ENCODE results near the gene IFT80. TPM values are rescaled to one million over a fixed set of nuclear protein-coding genes. Genes with fewer than 3 reads are reported as not detected.

The IFT80 gene
- total and polyA plus RNA-seq, 2 donors (not counting 1 experiment from before 2014, with no cell fraction given): 38.4 to 75.0 TPM

DNA sequence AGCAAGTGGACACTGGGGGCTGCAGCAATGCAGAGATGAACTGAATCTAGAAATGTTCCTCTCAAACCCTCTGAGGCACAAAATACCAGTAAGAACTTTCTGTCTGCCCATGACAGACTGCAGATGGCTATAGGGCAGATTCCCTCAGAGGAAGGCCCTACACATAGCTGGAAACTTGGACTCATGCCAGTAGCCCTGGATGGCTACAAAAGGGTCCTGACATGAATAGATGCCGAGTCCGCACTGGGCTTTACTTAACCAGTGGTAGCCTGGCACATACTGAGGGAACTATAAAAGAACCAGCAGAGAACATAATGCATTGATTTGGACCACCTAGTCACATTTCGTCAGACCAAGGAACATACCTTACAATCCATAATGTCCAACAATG lies 107.1 kb downstream of the IFT80 start:
- Histone ChIP-seq H3K36me3 (ENCODE audit: control insufficient read depth, insufficient read depth, low read length) (no peaks in the 10 kb centered on the region), H3K4me1 (ENCODE audit: control insufficient read depth, extremely low read depth, insufficient read depth, low read length) (no peaks in the 10 kb centered on the region), H2AFZ (ENCODE audit: low read length) (no peak overlapping the region), H3K79me2 (ENCODE audit: control insufficient read depth, insufficient read depth, low read length) (no peaks in the 10 kb centered on the region), H3K4me2 (ENCODE audit: extremely low read depth, insufficient read depth, low read length) (no peak overlapping the region), H3K9ac (ENCODE audit: insufficient read depth, low read length) (no peak overlapping the region), H3K4me3 (replicated peaks in 1 of 4; ENCODE audit: control extremely low read depth in 1 of 4, insufficient read depth in 1 of 4, low read depth in 3 of 4, low read length in 4 of 4) (no peak overlapping the region), H3K27ac (ENCODE audit: insufficient read depth, low read length) (no peak overlapping the region), H4K20me1 (ENCODE audit: control insufficient read depth, extremely low read depth, insufficient read depth, low read length) (no peaks in the 10 kb centered on the region), H3K27me3 (ENCODE audit: control insufficient read depth, insufficient read depth, low read length) (no peaks in the 10 kb centered on the region), H3K9me3 (ENCODE audit: control insufficient read depth, insufficient read depth, low read depth, low read length) (no peaks in the 10 kb centered on the region)
- TF ChIP-seq EZH2 (IDR thresholded peaks at IDR 0.05; ENCODE audit: low read length, missing control alignments): no peak
- TF ChIP-seq, protein P1, sequence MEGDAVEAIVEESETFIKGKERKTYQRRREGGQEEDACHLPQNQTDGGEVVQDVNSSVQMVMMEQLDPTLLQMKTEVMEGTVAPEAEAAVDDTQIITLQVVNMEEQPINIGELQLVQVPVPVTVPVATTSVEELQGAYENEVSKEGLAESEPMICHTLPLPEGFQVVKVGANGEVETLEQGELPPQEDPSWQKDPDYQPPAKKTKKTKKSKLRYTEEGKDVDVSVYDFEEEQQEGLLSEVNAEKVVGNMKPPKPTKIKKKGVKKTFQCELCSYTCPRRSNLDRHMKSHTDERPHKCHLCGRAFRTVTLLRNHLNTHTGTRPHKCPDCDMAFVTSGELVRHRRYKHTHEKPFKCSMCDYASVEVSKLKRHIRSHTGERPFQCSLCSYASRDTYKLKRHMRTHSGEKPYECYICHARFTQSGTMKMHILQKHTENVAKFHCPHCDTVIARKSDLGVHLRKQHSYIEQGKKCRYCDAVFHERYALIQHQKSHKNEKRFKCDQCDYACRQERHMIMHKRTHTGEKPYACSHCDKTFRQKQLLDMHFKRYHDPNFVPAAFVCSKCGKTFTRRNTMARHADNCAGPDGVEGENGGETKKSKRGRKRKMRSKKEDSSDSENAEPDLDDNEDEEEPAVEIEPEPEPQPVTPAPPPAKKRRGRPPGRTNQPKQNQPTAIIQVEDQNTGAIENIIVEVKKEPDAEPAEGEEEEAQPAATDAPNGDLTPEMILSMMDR (conservative IDR thresholded peaks at IDR 0.05 in 1 of 2, IDR thresholded peaks at IDR 0.05 in 1 of 2; ENCODE audit: low read depth in 1 of 2, low read length in 2 of 2): no peak
- DNase-seq (ENCODE audit: low read depth in 2 of 2): no peak

DNA sequence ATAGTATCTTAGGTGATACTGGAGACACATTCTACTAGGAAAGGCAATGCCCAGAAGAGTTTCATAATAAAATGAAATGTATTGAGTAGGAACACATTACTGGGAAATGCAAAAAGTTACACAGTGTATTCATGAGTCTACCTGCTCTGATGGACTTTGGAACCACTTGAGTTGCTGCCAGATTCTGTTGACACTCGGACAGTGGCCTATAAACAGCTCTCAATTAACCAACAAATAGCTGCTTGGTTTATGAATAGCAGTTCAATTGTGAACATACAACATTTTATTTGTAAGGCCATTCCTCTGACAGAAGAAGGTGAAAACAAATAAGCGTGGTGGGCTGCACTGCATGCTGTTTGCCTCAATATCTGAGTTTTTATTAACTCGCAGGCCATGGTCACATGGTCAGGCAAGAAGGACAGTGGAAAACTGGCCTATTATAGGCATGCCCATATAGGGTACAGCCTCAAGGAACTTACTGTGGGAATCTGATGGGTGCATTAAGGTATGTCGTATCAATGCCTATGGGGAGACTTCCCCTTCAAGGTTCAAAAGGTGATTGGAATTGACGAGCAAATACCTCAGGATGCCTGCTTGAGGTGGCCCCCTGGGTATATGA lies 107.6 kb downstream of the IFT80 start:
- H2AFZ ChIP-seq (ENCODE audit: low read length): no peak overlapping the region
- H4K20me1 ChIP-seq (ENCODE audit: control insufficient read depth, extremely low read depth, insufficient read depth, low read length): no peaks in the 10 kb centered on the region
- no peak overlapping the region for H3K27ac ChIP-seq (ENCODE audit: insufficient read depth, low read length)
- no peaks in the 10 kb centered on the region for H3K4me1 ChIP-seq (ENCODE audit: control insufficient read depth, extremely low read depth, insufficient read depth, low read length)
- no peaks in the 10 kb centered on the region for H3K79me2 ChIP-seq (ENCODE audit: control insufficient read depth, insufficient read depth, low read length)
- no peak for DNase-seq (ENCODE audit: low read depth in 2 of 2)
- H3K36me3 ChIP-seq (ENCODE audit: control insufficient read depth, insufficient read depth, low read length): no peaks in the 10 kb centered on the region
- no peak overlapping the region for H3K4me2 ChIP-seq (ENCODE audit: extremely low read depth, insufficient read depth, low read length)
- no peak overlapping the region for H3K9ac ChIP-seq (ENCODE audit: insufficient read depth, low read length)
- no peaks in the 10 kb centered on the region for H3K27me3 ChIP-seq (ENCODE audit: control insufficient read depth, insufficient read depth, low read length)
- H3K9me3 ChIP-seq (ENCODE audit: control insufficient read depth, insufficient read depth, low read depth, low read length): no peaks in the 10 kb centered on the region
- H3K4me3 ChIP-seq (replicated peaks in 1 of 4; ENCODE audit: control extremely low read depth in 1 of 4, insufficient read depth in 1 of 4, low read depth in 3 of 4, low read length in 4 of 4): no peak overlapping the region
- TF ChIP-seq EZH2 (IDR thresholded peaks at IDR 0.05; ENCODE audit: low read length, missing control alignments): no peak
- TF ChIP-seq, protein P1 (conservative IDR thresholded peaks at IDR 0.05 in 1 of 2, IDR thresholded peaks at IDR 0.05 in 1 of 2; ENCODE audit: low read depth in 1 of 2, low read length in 2 of 2): no peak

DNA sequence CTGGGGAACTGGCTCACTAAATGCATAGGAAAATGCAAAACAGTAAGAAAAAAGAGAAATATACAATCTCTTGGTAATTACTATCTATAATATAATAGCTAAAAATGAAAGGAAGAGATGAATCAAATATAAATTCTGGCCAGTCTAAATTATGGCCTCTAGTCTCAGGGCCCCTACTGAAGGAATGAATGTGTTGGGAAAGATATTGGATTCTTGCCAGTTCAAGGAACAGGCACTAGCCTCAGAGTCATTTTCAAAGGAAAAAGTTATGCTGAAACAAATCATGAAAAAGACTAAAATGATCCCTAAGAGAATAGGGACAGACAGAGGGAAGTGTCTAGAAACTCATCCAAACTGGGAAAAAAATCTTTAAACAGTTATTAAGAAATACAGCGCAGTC lies 111.4 kb downstream of the IFT80 start:
- no peak for TF ChIP-seq EZH2 (IDR thresholded peaks at IDR 0.05; ENCODE audit: low read length, missing control alignments)
- TF ChIP-seq, protein P1 (conservative IDR thresholded peaks at IDR 0.05 in 1 of 2, IDR thresholded peaks at IDR 0.05 in 1 of 2; ENCODE audit: low read depth in 1 of 2, low read length in 2 of 2): no peak
- DNase-seq (ENCODE audit: low read depth in 2 of 2): peak in 1 of 2 donors; percentile 19
- Histone ChIP-seq H3K4me3 (replicated peaks in 1 of 4; ENCODE audit: control extremely low read depth in 1 of 4, insufficient read depth in 1 of 4, low read depth in 3 of 4, low read length in 4 of 4) (no peak overlapping the region), H3K9me3 (ENCODE audit: control insufficient read depth, insufficient read depth, low read depth, low read length) (no peaks in the 10 kb centered on the region), H4K20me1 (ENCODE audit: control insufficient read depth, extremely low read depth, insufficient read depth, low read length) (no peaks in the 10 kb centered on the region), H3K79me2 (ENCODE audit: control insufficient read depth, insufficient read depth, low read length) (no peaks in the 10 kb centered on the region), H3K4me1 (ENCODE audit: control insufficient read depth, extremely low read depth, insufficient read depth, low read length) (no peaks in the 10 kb centered on the region), H3K27me3 (ENCODE audit: control insufficient read depth, insufficient read depth, low read length) (no peaks in the 10 kb centered on the region), H3K4me2 (ENCODE audit: extremely low read depth, insufficient read depth, low read length) (no peak overlapping the region), H3K36me3 (ENCODE audit: control insufficient read depth, insufficient read depth, low read length) (no peaks in the 10 kb centered on the region), H3K27ac (ENCODE audit: insufficient read depth, low read length) (no peak overlapping the region), H3K9ac (ENCODE audit: insufficient read depth, low read length) (no peak overlapping the region), H2AFZ (ENCODE audit: low read length) (no peak overlapping the region)

Measured in fibroblast of lung (primary cell).